ENCODE measurements around the gene SERPINB1. TPM values are rescaled to one million over a fixed set of nuclear protein-coding genes. Genes with fewer than 3 reads are reported as not detected.
A peak's percentile ranks its signal among the peaks of the same experiment; 100 is the strongest.

The SERPINB1 gene
- total RNA-seq, 1 donor: 324 TPM

- DNase-seq (ENCODE audit: low read depth in 2 of 3, low spot score in 2 of 3): no peak
Measured at GRCh38 chr6:2850538-2851113, 9.0 kb upstream of the SERPINB1 start.

- no peak for DNase-seq (ENCODE audit: low read depth in 2 of 3, low spot score in 2 of 3)
Measured at GRCh38 chr6:2848851-2849250, 7.2 kb upstream of the SERPINB1 start.

GRCh38 chr6:2845880-2846208 is 4.2 kb upstream of the SERPINB1 start:
- DNase-seq (ENCODE audit: low read depth in 2 of 3, low spot score in 2 of 3): no peak

GRCh38 chr6:2844008-2844407 is 2.3 kb upstream of the SERPINB1 start:
- no peak for DNase-seq (ENCODE audit: low read depth in 2 of 3, low spot score in 2 of 3)

GRCh38 chr6:2843138-2843740 is 1.6 kb upstream of the SERPINB1 start:
- DNase-seq (ENCODE audit: low read depth in 2 of 3, low spot score in 2 of 3): no peak

- DNase-seq (ENCODE audit: low read depth in 2 of 3, low spot score in 2 of 3): no peak
Measured at GRCh38 chr6:2842139-2842552, 483 bp upstream of the SERPINB1 start.

GRCh38 chr6:2840749-2841061 is 958 bp downstream of the SERPINB1 start:
- DNase-seq (ENCODE audit: low read depth in 2 of 3, low spot score in 2 of 3): no peak

GRCh38 chr6:2839982-2840748 is 1.5 kb downstream of the SERPINB1 start:
- DNase-seq (ENCODE audit: low read depth in 2 of 3, low spot score in 2 of 3): no peak

- DNase-seq (ENCODE audit: low read depth in 2 of 3, low spot score in 2 of 3): peak in 1 of 3 donors; percentile 43
Measured at GRCh38 chr6:2839195-2839981, 2.3 kb downstream of the SERPINB1 start.

GRCh38 chr6:2838251-2838650 is 3.4 kb downstream of the SERPINB1 start:
- DNase-seq (ENCODE audit: low read depth in 2 of 3, low spot score in 2 of 3): no peak

GRCh38 chr6:2834262-2834661 is 7.4 kb downstream of the SERPINB1 start:
- DNase-seq (ENCODE audit: low read depth in 2 of 3, low spot score in 2 of 3): no peak

- DNase-seq (ENCODE audit: low read depth in 2 of 3, low spot score in 2 of 3): no peak
Measured at GRCh38 chr6:2831392-2831791, 10.3 kb downstream of the SERPINB1 start.

- DNase-seq (ENCODE audit: low read depth in 2 of 3, low spot score in 2 of 3): no peak
Measured at GRCh38 chr6:2830183-2830582, 11.5 kb downstream of the SERPINB1 start.

- no peak for DNase-seq (ENCODE audit: low read depth in 2 of 3, low spot score in 2 of 3)
Measured at GRCh38 chr6:2829253-2829652, 12.4 kb downstream of the SERPINB1 start.

GRCh38 chr6:2828629-2829028 is 13.0 kb downstream of the SERPINB1 start:
- no peak for DNase-seq (ENCODE audit: low read depth in 2 of 3, low spot score in 2 of 3)

GRCh38 chr6:2827142-2827541 is 14.5 kb downstream of the SERPINB1 start:
- no peak for DNase-seq (ENCODE audit: low read depth in 2 of 3, low spot score in 2 of 3)

GRCh38 chr6:2826131-2826530 is 15.5 kb downstream of the SERPINB1 start:
- DNase-seq (ENCODE audit: low read depth in 2 of 3, low spot score in 2 of 3): no peak

- no peak for DNase-seq (ENCODE audit: low read depth in 2 of 3, low spot score in 2 of 3)
Measured at GRCh38 chr6:2823104-2823850, 18.4 kb downstream of the SERPINB1 start.

- DNase-seq (ENCODE audit: low read depth in 2 of 3, low spot score in 2 of 3): no peak
Measured at GRCh38 chr6:2821554-2821953, 20.1 kb downstream of the SERPINB1 start.

- peak in 2 of 3 donors; percentile 77 to 87 for DNase-seq (ENCODE audit: low read depth in 2 of 3, low spot score in 2 of 3)
Measured at GRCh38 chr6:2820415-2820814, 21.2 kb downstream of the SERPINB1 start.

GRCh38 chr6:2819978-2820377 is 21.7 kb downstream of the SERPINB1 start:
- DNase-seq (ENCODE audit: low read depth in 2 of 3, low spot score in 2 of 3): no peak
